ENCODE data around the gene FNDC1.

- no peak for TF ChIP-seq CTCF (IDR thresholded peaks at IDR 0.05)
- no peak for TF ChIP-seq POLR2A (IDR thresholded peaks at IDR 0.05)
Observed at GRCh38 chr6:159204605-159205004, 35.4 kb downstream of the FNDC1 start.

All from ovary (tissue), 3 donors.